Measurements from ENCODE around the gene B3GNT5. TPM values are rescaled to one million over a fixed set of nuclear protein-coding genes. Genes with fewer than 3 reads are reported as not detected.
A peak's percentile ranks its signal among the peaks of the same experiment; 100 is the strongest.

Gene B3GNT5
- polyA plus RNA-seq, 1 donor from 2014 or later: not detected

- Mint-ChIP-seq H3K27me3 (peaks cover under 1% of the 10 kb centered on the region), H3K9me3 (no peaks in the 10 kb centered on the region), H3K27ac (no peak overlapping the region), H3K4me1 (peaks cover 10 to 15% (median 13%) of the 10 kb centered on the region in 3 donors), H3K36me3 (no peaks in the 10 kb centered on the region), H3K4me3 (no peak overlapping the region)
Measured at GRCh38 chr3:183284570-183284969, 31.5 kb downstream of the B3GNT5 start.

GRCh38 chr3:183285318-183285717 lies 32.3 kb downstream of the B3GNT5 start:
- Mint-ChIP-seq H3K9me3 (no peaks in the 10 kb centered on the region), H3K27ac (no peak overlapping the region), H3K36me3 (no peaks in the 10 kb centered on the region), H3K4me3 (peak overlapping the region in 1 of 4 donors; percentile 61), H3K4me1 (peaks cover 10 to 15% (median 13%) of the 10 kb centered on the region in 3 donors), H3K27me3 (no peaks in the 10 kb centered on the region)

- H3K9me3 Mint-ChIP-seq: no peaks in the 10 kb centered on the region
- no peaks in the 10 kb centered on the region for H3K36me3 Mint-ChIP-seq
- peak overlapping the region in 3 of 4 donors; percentile 36 to 80 (median 61) for H3K4me3 Mint-ChIP-seq
- H3K27me3 Mint-ChIP-seq: peaks cover 2% of the 10 kb centered on the region
- peaks cover 10 to 15% (median 13%) of the 10 kb centered on the region in 3 donors for H3K4me1 Mint-ChIP-seq
- peak overlapping the region in 2 of 3 donors; percentile 55 to 68 for H3K27ac Mint-ChIP-seq
Measured at GRCh38 chr3:183285828-183286457, 32.9 kb downstream of the B3GNT5 start.

- no peaks in the 10 kb centered on the region for H3K9me3 Mint-ChIP-seq
- no peaks in the 10 kb centered on the region for H3K36me3 Mint-ChIP-seq
- H3K4me3 Mint-ChIP-seq: peak overlapping the region in 1 of 4 donors; percentile 39
- H3K4me1 Mint-ChIP-seq: peaks cover 10 to 15% (median 13%) of the 10 kb centered on the region in 3 donors
- H3K27ac Mint-ChIP-seq: no peak overlapping the region
- H3K27me3 Mint-ChIP-seq: peaks cover 4% of the 10 kb centered on the region
Measured at GRCh38 chr3:183287301-183287971, 34.4 kb downstream of the B3GNT5 start.

- Mint-ChIP-seq H3K36me3 (no peaks in the 10 kb centered on the region), H3K27me3 (peaks cover 4% of the 10 kb centered on the region), H3K4me3 (no peak overlapping the region), H3K27ac (no peak overlapping the region), H3K9me3 (no peaks in the 10 kb centered on the region), H3K4me1 (peaks cover 10 to 15% (median 13%) of the 10 kb centered on the region in 3 donors)
Measured at GRCh38 chr3:183288117-183288516, 35.1 kb downstream of the B3GNT5 start.

- Mint-ChIP-seq H3K36me3 (no peaks in the 10 kb centered on the region), H3K27ac (no peak overlapping the region), H3K4me3 (no peak overlapping the region), H3K9me3 (no peaks in the 10 kb centered on the region), H3K4me1 (peaks cover 8 to 13% (median 9%) of the 10 kb centered on the region in 3 donors), H3K27me3 (peaks cover 4% of the 10 kb centered on the region)
Measured at GRCh38 chr3:183290216-183290615, 37.2 kb downstream of the B3GNT5 start.

GRCh38 chr3:183291497-183292031 lies 38.5 kb downstream of the B3GNT5 start:
- peaks cover 4% of the 10 kb centered on the region for H3K27me3 Mint-ChIP-seq
- peaks cover 0 to 2% (median under 1%) of the 10 kb centered on the region in 3 donors for H3K4me1 Mint-ChIP-seq
- no peak overlapping the region for H3K27ac Mint-ChIP-seq
- no peaks in the 10 kb centered on the region for H3K9me3 Mint-ChIP-seq
- no peaks in the 10 kb centered on the region for H3K36me3 Mint-ChIP-seq
- no peak overlapping the region for H3K4me3 Mint-ChIP-seq

GRCh38 chr3:183293966-183294365 lies 40.9 kb downstream of the B3GNT5 start:
- no peak overlapping the region for H3K27ac Mint-ChIP-seq
- peaks cover 0 to 2% (median 0%) of the 10 kb centered on the region in 3 donors for H3K4me1 Mint-ChIP-seq
- no peak overlapping the region for H3K4me3 Mint-ChIP-seq
- no peaks in the 10 kb centered on the region for H3K9me3 Mint-ChIP-seq
- H3K36me3 Mint-ChIP-seq: peaks cover 1% of the 10 kb centered on the region
- H3K27me3 Mint-ChIP-seq: peaks cover 7% of the 10 kb centered on the region

GRCh38 chr3:183295211-183295610 lies 42.2 kb downstream of the B3GNT5 start:
- H3K4me3 Mint-ChIP-seq: no peak overlapping the region
- peaks cover 0 to 2% (median 0%) of the 10 kb centered on the region in 3 donors for H3K4me1 Mint-ChIP-seq
- no peak overlapping the region for H3K27ac Mint-ChIP-seq
- H3K9me3 Mint-ChIP-seq: no peaks in the 10 kb centered on the region
- H3K36me3 Mint-ChIP-seq: peaks cover 1% of the 10 kb centered on the region
- H3K27me3 Mint-ChIP-seq: peaks cover 7% of the 10 kb centered on the region

GRCh38 chr3:183296944-183297343 lies 43.9 kb downstream of the B3GNT5 start:
- no peaks in the 10 kb centered on the region for H3K9me3 Mint-ChIP-seq
- H3K36me3 Mint-ChIP-seq: peaks cover 1% of the 10 kb centered on the region
- H3K4me1 Mint-ChIP-seq: peaks cover 0 to 2% (median 0%) of the 10 kb centered on the region in 3 donors
- H3K27ac Mint-ChIP-seq: peak overlapping the region in 1 of 3 donors; percentile 5
- H3K4me3 Mint-ChIP-seq: peak overlapping the region in 1 of 4 donors; percentile 47
- H3K27me3 Mint-ChIP-seq: peaks cover 3% of the 10 kb centered on the region

- no peak overlapping the region for H3K27ac Mint-ChIP-seq
- peaks cover 3% of the 10 kb centered on the region for H3K27me3 Mint-ChIP-seq
- no peak overlapping the region for H3K4me3 Mint-ChIP-seq
- peaks cover 0 to 2% (median 0%) of the 10 kb centered on the region in 3 donors for H3K4me1 Mint-ChIP-seq
- H3K9me3 Mint-ChIP-seq: no peaks in the 10 kb centered on the region
- peaks cover 1% of the 10 kb centered on the region for H3K36me3 Mint-ChIP-seq
Measured at GRCh38 chr3:183298701-183299153, 45.7 kb downstream of the B3GNT5 start.

- H3K4me1 Mint-ChIP-seq: peaks cover 0 to 2% (median 0%) of the 10 kb centered on the region in 3 donors
- H3K36me3 Mint-ChIP-seq: peaks cover 1% of the 10 kb centered on the region
- H3K4me3 Mint-ChIP-seq: no peak overlapping the region
Measured at GRCh38 chr3:183299976-183300375, 46.9 kb downstream of the B3GNT5 start.

GRCh38 chr3:183300996-183301562 lies 48.0 kb downstream of the B3GNT5 start:
- no peaks in the 10 kb centered on the region for H3K9me3 Mint-ChIP-seq
- no peak overlapping the region for H3K4me3 Mint-ChIP-seq

More at GRCh38 chr3:183299976-183300375, 46.9 kb downstream of the B3GNT5 start:
- H3K27me3 Mint-ChIP-seq: peaks cover 3% of the 10 kb centered on the region
- H3K9me3 Mint-ChIP-seq: no peaks in the 10 kb centered on the region
- no peak overlapping the region for H3K27ac Mint-ChIP-seq

GRCh38 chr3:183301937-183302580 lies 49.0 kb downstream of the B3GNT5 start:
- H3K27me3 Mint-ChIP-seq: peaks cover 3% of the 10 kb centered on the region
- H3K4me1 Mint-ChIP-seq: peaks cover 3 to 5% (median 4%) of the 10 kb centered on the region in 3 donors
- H3K36me3 Mint-ChIP-seq: peaks cover 1% of the 10 kb centered on the region
- H3K4me3 Mint-ChIP-seq: no peak overlapping the region
- H3K9me3 Mint-ChIP-seq: no peaks in the 10 kb centered on the region
- no peak overlapping the region for H3K27ac Mint-ChIP-seq

More at GRCh38 chr3:183300996-183301562, 48.0 kb downstream of the B3GNT5 start:
- Mint-ChIP-seq H3K27ac (no peak overlapping the region), H3K4me1 (peaks cover 0 to 2% (median 0%) of the 10 kb centered on the region in 3 donors), H3K27me3 (peaks cover 3% of the 10 kb centered on the region), H3K36me3 (peaks cover 1% of the 10 kb centered on the region)
